ENCODE data around the gene FERMT2.

The FERMT2 gene

GRCh38 chr14:52950898-52951680 is at the start of gene FERMT2:
TSS of gene FERMT2 (minus strand) at chr14:52951050. CDS start at chr14:52950568, 482 bp downstream.
- no peak for DNase-seq (ENCODE audit: low read depth in 1 of 2, low spot score in 1 of 2)

GRCh38 chr14:52998376-52999015 is 47.6 kb upstream of the FERMT2 start:
- no peak for DNase-seq (ENCODE audit: low read depth in 1 of 2, low spot score in 1 of 2)

GRCh38 chr14:52996493-52996892 is 45.6 kb upstream of the FERMT2 start:
- no peak for DNase-seq (ENCODE audit: low read depth in 1 of 2, low spot score in 1 of 2)

GRCh38 chr14:52995998-52996397 is 45.1 kb upstream of the FERMT2 start:
- no peak for DNase-seq (ENCODE audit: low read depth in 1 of 2, low spot score in 1 of 2)

GRCh38 chr14:52992236-52992870 is 41.5 kb upstream of the FERMT2 start:
- no peak for DNase-seq (ENCODE audit: low read depth in 1 of 2, low spot score in 1 of 2)

GRCh38 chr14:52988139-52988538 is 37.3 kb upstream of the FERMT2 start:
- no peak for DNase-seq (ENCODE audit: low read depth in 1 of 2, low spot score in 1 of 2)

- DNase-seq (ENCODE audit: low read depth in 1 of 2, low spot score in 1 of 2): no peak
These were observed 36.7 kb upstream of the FERMT2 start for GRCh38 chr14:52987514-52987913.

GRCh38 chr14:52987042-52987441 is 36.2 kb upstream of the FERMT2 start:
- no peak for DNase-seq (ENCODE audit: low read depth in 1 of 2, low spot score in 1 of 2)

- no peak for DNase-seq (ENCODE audit: low read depth in 1 of 2, low spot score in 1 of 2)
These were observed 26.9 kb upstream of the FERMT2 start for GRCh38 chr14:52977798-52978197.

- no peak for DNase-seq (ENCODE audit: low read depth in 1 of 2, low spot score in 1 of 2)
These were observed 23.6 kb upstream of the FERMT2 start for GRCh38 chr14:52974406-52974805.

- DNase-seq (ENCODE audit: low read depth in 1 of 2, low spot score in 1 of 2): peak in 1 of 2 donors; percentile 4
These were observed 10.3 kb upstream of the FERMT2 start for GRCh38 chr14:52961060-52961639.

- DNase-seq (ENCODE audit: low read depth in 1 of 2, low spot score in 1 of 2): no peak
These were observed 9.8 kb upstream of the FERMT2 start for GRCh38 chr14:52960627-52961026.

- DNase-seq (ENCODE audit: low read depth in 1 of 2, low spot score in 1 of 2): no peak
These were observed 3.7 kb upstream of the FERMT2 start for GRCh38 chr14:52954346-52955214.

GRCh38 chr14:52951681-52952554 is 1.1 kb upstream of the FERMT2 start:
- DNase-seq (ENCODE audit: low read depth in 1 of 2, low spot score in 1 of 2): no peak

- DNase-seq (ENCODE audit: low read depth in 1 of 2, low spot score in 1 of 2): no peak
These were observed 396 bp downstream of the FERMT2 start for GRCh38 chr14:52950410-52950897.

- no peak for DNase-seq (ENCODE audit: low read depth in 1 of 2, low spot score in 1 of 2)
These were observed 990 bp downstream of the FERMT2 start for GRCh38 chr14:52949711-52950409.

- no peak for DNase-seq (ENCODE audit: low read depth in 1 of 2, low spot score in 1 of 2)
These were observed 1.6 kb downstream of the FERMT2 start for GRCh38 chr14:52949249-52949648.

GRCh38 chr14:52948836-52949235 is 2.0 kb downstream of the FERMT2 start:
- DNase-seq (ENCODE audit: low read depth in 1 of 2, low spot score in 1 of 2): no peak

- DNase-seq (ENCODE audit: low read depth in 1 of 2, low spot score in 1 of 2): no peak
These were observed 2.8 kb downstream of the FERMT2 start for GRCh38 chr14:52948039-52948438.
